ENCODE data around the gene CAV2.

- TF ChIP-seq CTCF (IDR thresholded peaks at IDR 0.05; ENCODE audit: low read length) (no peak), EZH2 (IDR thresholded peaks at IDR 0.05; ENCODE audit: borderline replicate concordance, low read length) (no peak)
These were observed 28.0 kb downstream of the CAV2 start for GRCh38 chr7:116527521-116527920.
